ENCODE data around the gene PLCG2. TPM values are rescaled to one million over a fixed set of nuclear protein-coding genes. Genes with fewer than 3 reads are reported as not detected.
"Not testable (repeated sequence)": the region's sequence is repeated elsewhere in the genome, so short reads cannot be mapped to it uniquely, and the experiment has no call there.

PLCG2 gene
- polyA plus RNA-seq, result 10 to 100 TPM in 1 of 3 donors, 1 to 10 TPM in 2; 2.0 to 16.2 (median 8.4) TPM

- H3K27ac ChIP-seq (ENCODE audit: low read depth, low read length), result no peak within 1 kb of the TSS
- WGBS, 3 donors, result 1% methylated on average over 48 to 77 of the region's 78 CpGs
Observed at GRCh38 chr16:81778861-81779535, at the start of gene PLCG2. TSS of gene PLCG2 (plus strand) at chr16:81779291. CDS start at chr16:81785990, 6,699 bp downstream.

GRCh38 chr16:81729451-81729850 lies 49.6 kb upstream of the PLCG2 start:
- no peak overlapping the region for H3K27ac ChIP-seq (ENCODE audit: low read depth, low read length)

GRCh38 chr16:81730090-81731051 lies 48.7 kb upstream of the PLCG2 start:
- H3K27ac ChIP-seq (ENCODE audit: low read depth, low read length), result no peak overlapping the region
- WGBS, 3 donors, result 7 to 19% (median 11%) methylated on average over 47 of the region's 47 CpGs

More at GRCh38 chr16:81729451-81729850, 49.6 kb upstream of the PLCG2 start:
- WGBS, 3 donors, result 77 to 90% (median 86%) methylated on average over 16 of the region's 16 CpGs

DNA sequence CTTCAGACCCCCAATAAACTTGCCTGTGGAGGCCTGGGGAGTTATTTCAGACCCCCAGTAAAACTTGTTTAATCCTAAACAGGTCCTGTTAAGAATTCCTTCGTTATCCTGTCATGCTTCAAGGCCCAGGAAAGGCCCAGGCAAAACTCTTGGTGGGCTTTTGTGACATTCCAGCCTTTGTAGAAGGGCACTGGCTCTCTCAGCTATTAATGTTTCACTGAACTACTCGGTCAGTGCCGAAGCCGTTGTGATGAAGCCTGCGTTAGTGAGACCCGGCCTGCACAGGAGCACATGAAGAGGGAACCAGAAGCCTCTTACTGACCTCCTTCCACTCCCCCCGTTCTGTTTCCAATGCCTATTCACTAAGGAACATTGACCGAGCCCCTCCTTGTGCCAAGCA lies 47.4 kb upstream of the PLCG2 start:
- H3K27ac ChIP-seq (ENCODE audit: low read depth, low read length), result no peak overlapping the region
- 89 to 92% (median 91%) methylated on average over 8 of the region's 8 CpGs for WGBS, 3 donors

- 70 to 90% methylated on average over 1 of the region's 1 CpG; no CpG with 5 or more reads in 1 of the 3 donors for WGBS, 3 donors
- H3K27ac ChIP-seq (ENCODE audit: low read depth, low read length), result no peak overlapping the region
Observed at GRCh38 chr16:81732699-81733098, 46.4 kb upstream of the PLCG2 start.

GRCh38 chr16:81733295-81733694 lies 45.8 kb upstream of the PLCG2 start:
- no peak overlapping the region for H3K27ac ChIP-seq (ENCODE audit: low read depth, low read length)
- WGBS, 3 donors, result 75 to 91% (median 87%) methylated on average over 1 of the region's 1 CpG

- H3K27ac ChIP-seq (ENCODE audit: low read depth, low read length), result no peak overlapping the region
- WGBS, 3 donors, result 93 to 98% (median 97%) methylated on average over 6 of the region's 6 CpGs
Observed at GRCh38 chr16:81734632-81735434, 44.3 kb upstream of the PLCG2 start.

GRCh38 chr16:81737885-81738536 lies 41.1 kb upstream of the PLCG2 start:
- 6 to 9% (median 9%) methylated on average over 22 of the region's 22 CpGs for WGBS, 3 donors
- H3K27ac ChIP-seq (ENCODE audit: low read depth, low read length), result no peak overlapping the region

- WGBS, 3 donors, result 54 to 66% (median 59%) methylated on average over 18 of the region's 18 CpGs
- H3K27ac ChIP-seq (ENCODE audit: low read depth, low read length), result no peak overlapping the region
Observed at GRCh38 chr16:81738783-81739496, 40.2 kb upstream of the PLCG2 start.

DNA sequence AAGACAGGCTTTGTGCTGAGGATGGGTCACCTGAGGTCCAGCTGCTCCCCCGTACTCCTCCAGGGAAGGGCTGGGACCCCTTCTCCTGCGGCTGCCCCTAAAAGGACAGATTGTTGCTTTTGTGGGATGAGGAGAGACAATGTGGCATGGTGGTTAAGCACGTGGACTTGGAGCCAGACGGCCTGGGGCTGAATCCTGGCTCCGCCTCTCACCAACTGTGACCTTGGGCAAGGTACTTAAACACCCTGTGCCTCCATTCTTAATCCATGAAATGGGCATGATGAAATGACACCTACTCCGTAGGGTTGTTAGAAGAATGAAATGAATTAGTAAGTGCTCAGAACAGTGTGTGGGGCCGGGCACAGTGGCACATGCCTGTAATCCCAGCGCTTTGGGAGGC lies 39.6 kb upstream of the PLCG2 start:
- no peak overlapping the region for H3K27ac ChIP-seq (ENCODE audit: low read depth, low read length)
- WGBS, 3 donors, result 78 to 85% (median 82%) methylated on average over 8 of the region's 8 CpGs

DNA sequence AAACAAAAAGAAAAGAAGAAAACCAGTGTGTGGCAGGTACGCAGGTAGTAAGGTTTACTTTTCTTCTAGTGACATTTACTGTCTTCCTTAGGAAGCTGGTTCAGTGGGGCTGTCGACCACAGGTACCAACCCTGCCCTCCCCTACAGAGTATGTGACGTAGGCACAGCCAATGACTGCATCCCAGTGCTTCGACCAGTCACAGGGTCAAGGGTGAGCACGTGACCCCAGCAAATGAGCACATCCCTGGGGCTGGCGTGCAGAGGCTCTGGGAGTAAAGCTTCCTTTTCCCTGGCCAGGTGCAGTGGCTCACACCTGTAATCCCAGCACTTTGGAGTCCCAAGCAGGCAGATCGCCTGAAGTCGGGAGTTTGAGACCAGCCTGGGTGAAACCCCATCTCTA lies 38.9 kb upstream of the PLCG2 start:
- 57 to 74% (median 71%) methylated on average over 8 of the region's 8 CpGs for WGBS, 3 donors
- H3K27ac ChIP-seq (ENCODE audit: low read depth, low read length), result no peak overlapping the region

DNA sequence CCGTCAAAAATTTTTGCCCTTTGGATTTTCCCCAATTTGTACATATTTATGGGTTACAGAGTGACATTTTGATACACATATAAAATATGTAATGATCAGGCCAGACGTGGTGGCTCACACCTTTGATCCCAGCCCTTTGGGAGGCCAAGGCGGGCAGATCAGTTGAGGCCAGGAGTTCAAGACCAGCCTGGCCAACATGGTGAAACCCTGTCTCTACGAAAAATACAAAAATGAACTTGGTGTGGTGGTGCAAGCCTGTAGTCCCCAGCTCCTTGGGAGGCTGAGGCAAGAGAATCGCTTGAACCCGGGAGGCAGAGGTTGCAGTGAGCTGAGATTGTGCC lies 37.7 kb upstream of the PLCG2 start:
- WGBS, 3 donors, result 84 to 91% (median 85%) methylated on average over 6 of the region's 6 CpGs
- H3K27ac ChIP-seq (ENCODE audit: low read depth, low read length), result not testable (repeated sequence)

- H3K27ac ChIP-seq (ENCODE audit: low read depth, low read length), result no peak overlapping the region
- WGBS, 3 donors, result 54 to 91% (median 75%) methylated on average over 4 of the region's 4 CpGs
Observed at GRCh38 chr16:81744385-81744784, 34.7 kb upstream of the PLCG2 start.

GRCh38 chr16:81744911-81745310 lies 34.2 kb upstream of the PLCG2 start:
- H3K27ac ChIP-seq (ENCODE audit: low read depth, low read length), result no peak overlapping the region
- WGBS, 3 donors, result 81 to 89% (median 87%) methylated on average over 4 of the region's 4 CpGs

GRCh38 chr16:81745704-81746558 lies 33.2 kb upstream of the PLCG2 start:
- no peak overlapping the region for H3K27ac ChIP-seq (ENCODE audit: low read depth, low read length)

DNA sequence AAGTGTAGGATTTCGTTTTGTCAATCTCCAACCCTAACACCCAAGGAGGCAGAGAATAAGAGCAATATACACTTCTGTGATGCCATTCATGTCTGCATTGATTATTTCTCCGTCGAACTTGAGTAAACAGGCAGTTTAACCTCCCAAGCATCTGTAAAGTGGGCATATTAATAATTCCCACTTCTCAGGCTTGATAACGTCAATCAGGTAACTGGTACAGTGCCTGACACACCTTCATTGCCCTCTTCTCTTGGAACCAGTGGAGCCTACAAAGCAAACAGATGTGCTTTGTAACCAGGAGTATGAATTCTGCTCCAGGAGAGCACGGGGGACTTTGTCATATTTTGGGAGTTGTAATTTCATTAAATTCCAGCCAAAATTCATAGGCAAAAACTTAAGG lies 32.5 kb upstream of the PLCG2 start:
- H3K27ac ChIP-seq (ENCODE audit: low read depth, low read length), result no peak overlapping the region
- 38 to 47% (median 40%) methylated on average over 5 of the region's 5 CpGs for WGBS, 3 donors

More at GRCh38 chr16:81745704-81746558, 33.2 kb upstream of the PLCG2 start:
- 17 to 20% (median 18%) methylated on average over 33 of the region's 33 CpGs for WGBS, 3 donors
